OCI-LY7 (cell line): Measurements from ENCODE around the gene KANSL1.

Experiments used
- CTCF ChIP-seq: fragments of 200-600 bp; sonication (generic); conservative IDR thresholded peaks from 2 replicates; pipeline ENCODE4 v1.5.1; 2014; ENCODE audit warnings: mild to moderate bottlenecking, antibody characterized with exemption, low read length, moderate library complexity, mixed read lengths
- EZH2phosphoT487 ChIP-seq: fragments of 200-600 bp; sonication (generic); IDR thresholded peaks from 2 replicates; pipeline ENCODE4 v1.6.1; 2018; ENCODE audit warnings: low read depth, borderline replicate concordance, mild to moderate bottlenecking, mixed run types, antibody characterized with exemption, low read length, moderate library complexity, mixed read lengths

- no peak for TF ChIP-seq CTCF
- TF ChIP-seq EZH2phosphoT487 = no peak
Measured at GRCh38 chr17:46035112-46035818, 158.0 kb downstream of the KANSL1 start.
